GM23338 (cell line): Measurements from ENCODE around the gene CALR.

Experiments used
- CREB1 ChIP-seq: fragments of 250-450 bp; sonication (Bioruptor Pico); IDR thresholded peaks from 2 replicates; pipeline ENCODE4 v1.5.0; 2020; ENCODE audit warnings: low read depth, mild to moderate bottlenecking, moderate library complexity
- CTCF ChIP-seq, 2 experiments: fragments of 200-600 bp in 1 of 2; sonication (generic) in 1 of 2; conservative IDR thresholded peaks; 2 replicates each; pipeline versions ENCODE4 v1.5.1 to v1.6.1; 2016 to 2017; ENCODE audit warnings: antibody characterized with exemption in 2 of 2, low read depth in 2 of 2, mild to moderate bottlenecking in 2 of 2, moderate library complexity in 1 of 2
- ETS1 ChIP-seq: IDR thresholded peaks from 2 replicates; pipeline ENCODE4 v1.6.1; 2016; ENCODE audit warnings: antibody characterized with exemption
- EZH2 ChIP-seq: fragments of 200-600 bp; sonication (generic); IDR thresholded peaks from one replicate; pipeline ENCODE4 v1.8.0; 2017; ENCODE audit warnings: antibody characterized with exemption, mild to moderate bottlenecking, low read depth; ENCODE audit not compliant: unreplicated experiment
- EZH2phosphoT487 ChIP-seq: fragments of 200-600 bp; sonication (generic); IDR thresholded peaks from one replicate; pipeline ENCODE4 v1.8.1; 2018; ENCODE audit warnings: antibody characterized with exemption; ENCODE audit not compliant: unreplicated experiment
- JUNB ChIP-seq: IDR thresholded peaks from one replicate; pipeline ENCODE4 v1.6.1; 2016; ENCODE audit warnings: antibody characterized with exemption; ENCODE audit not compliant: unreplicated experiment
- NANOG ChIP-seq: IDR thresholded peaks from 2 replicates; pipeline ENCODE4 v1.6.1; 2016; ENCODE audit warnings: antibody characterized with exemption, borderline replicate concordance
- POLR2AphosphoS5 ChIP-seq: IDR thresholded peaks from 2 replicates; pipeline ENCODE4 v1.6.1; 2016; ENCODE audit warnings: antibody characterized with exemption, low read depth
- REST ChIP-seq: IDR thresholded peaks from one replicate; pipeline ENCODE4 v1.6.1; 2018; ENCODE audit warnings: antibody characterized with exemption; ENCODE audit not compliant: unreplicated experiment
- STAT1 ChIP-seq: IDR thresholded peaks from one replicate; pipeline ENCODE4 v1.6.1; 2016; ENCODE audit warnings: antibody characterized with exemption; ENCODE audit not compliant: unreplicated experiment
- ZNF114 ChIP-seq: fragments of 250-450 bp; sonication (Bioruptor Pico); IDR thresholded peaks from 2 replicates; pipeline ENCODE4 v1.5.0; 2020; ENCODE audit warnings: mild to moderate bottlenecking, moderate library complexity
- ZNF331 ChIP-seq: fragments of 250-450 bp; sonication (Bioruptor Pico); IDR thresholded peaks from 2 replicates; pipeline ENCODE4 v1.5.0; 2020; ENCODE audit warnings: low read depth, mild to moderate bottlenecking, moderate library complexity

GRCh38 chr19:12943437-12944044 is 5.1 kb downstream of the CALR start:
- TF ChIP-seq CTCF (conservative IDR thresholded peaks at IDR 0.05; ENCODE audit: low read depth in 2 of 2) (no peak), JUNB (no peak), REST (no peak), EZH2 (no peak), POLR2AphosphoS5 (no peak; the same call in 1 of the 2 replicates), EZH2phosphoT487 (no peak), STAT1 (no peak), CREB1 (CRISPR knock-in tag) (no peak), ZNF114 (no peak), ETS1 (no peak), NANOG (no peak), ZNF331 (CRISPR knock-in tag) (no peak)
